Type B pancreatic cell (in vitro differentiated cells): Measurements from ENCODE around the gene E2F4. TPM values are rescaled to one million over a fixed set of nuclear protein-coding genes. Genes with fewer than 3 reads are reported as not detected.

Experiments used
- DNase-seq: peaks from one replicate; pipeline ENCODE4 v3.0.0; 2021; ENCODE audit warnings: mixed read lengths; ENCODE audit not compliant: unreplicated experiment; ENCODE audit errors: extremely low spot score
- H3K27ac Mint-ChIP-seq: 2 replicates; pipeline ENCODE4 v1.8.0; 2021; ENCODE audit warnings: mild to moderate bottlenecking, mixed read lengths
- H3K27me3 Mint-ChIP-seq: 2 replicates; pipeline ENCODE4 v1.8.0; 2021; ENCODE audit warnings: mixed read lengths
- H3K36me3 Mint-ChIP-seq: 2 replicates; pipeline ENCODE4 v1.8.0; 2021; ENCODE audit warnings: mixed read lengths
- H3K4me1 Mint-ChIP-seq: one replicate; pipeline ENCODE4 v1.8.0; 2021; ENCODE audit warnings: mixed read lengths; ENCODE audit not compliant: unreplicated experiment
- H3K4me3 Mint-ChIP-seq: 2 replicates; pipeline ENCODE4 v1.8.0; 2021; ENCODE audit warnings: mild to moderate bottlenecking, mixed read lengths
- H3K9me3 Mint-ChIP-seq: 2 replicates; pipeline ENCODE4 v1.8.0; 2021; ENCODE audit warnings: mixed read lengths
- total RNA-seq: library from RNA; stranded (reverse); gene quantifications from 2 replicates; pipeline ENCODE4 v1.2.1, GENCODE V29; 2021; ENCODE audit warnings: low replicate concordance
- TF ChIP-seq, protein P1 (sequence below): fragments of 200-600 bp; sonication (generic); conservative IDR thresholded peaks from 2 replicates; pipeline ENCODE4 v1.5.0; 2021; ENCODE audit warnings: antibody characterized with exemption, mild to moderate bottlenecking

The E2F4 gene
- total RNA-seq, 1 donor from 2014 or later, result 84.5 TPM

DNA sequence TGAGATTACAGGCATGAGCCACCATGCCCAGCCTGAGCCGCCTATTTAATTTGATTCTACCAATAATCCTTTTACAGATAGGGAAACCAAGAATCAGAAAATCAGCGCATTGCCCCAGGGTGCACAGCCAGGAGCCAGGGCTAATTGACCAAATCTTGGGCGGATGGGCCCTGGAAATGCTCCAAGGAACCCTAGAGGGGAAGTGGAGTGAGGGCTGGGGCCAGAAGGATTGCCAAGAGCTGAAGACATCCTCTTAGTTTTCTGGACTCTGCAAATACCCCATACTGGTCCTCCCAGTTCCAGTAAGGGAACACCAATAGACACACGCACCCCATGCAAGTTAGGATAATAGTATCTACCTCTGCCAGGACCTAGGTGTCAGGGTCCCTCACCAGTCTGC is 51.5 kb downstream of the E2F4 start:
- TF ChIP-seq, protein P1, sequence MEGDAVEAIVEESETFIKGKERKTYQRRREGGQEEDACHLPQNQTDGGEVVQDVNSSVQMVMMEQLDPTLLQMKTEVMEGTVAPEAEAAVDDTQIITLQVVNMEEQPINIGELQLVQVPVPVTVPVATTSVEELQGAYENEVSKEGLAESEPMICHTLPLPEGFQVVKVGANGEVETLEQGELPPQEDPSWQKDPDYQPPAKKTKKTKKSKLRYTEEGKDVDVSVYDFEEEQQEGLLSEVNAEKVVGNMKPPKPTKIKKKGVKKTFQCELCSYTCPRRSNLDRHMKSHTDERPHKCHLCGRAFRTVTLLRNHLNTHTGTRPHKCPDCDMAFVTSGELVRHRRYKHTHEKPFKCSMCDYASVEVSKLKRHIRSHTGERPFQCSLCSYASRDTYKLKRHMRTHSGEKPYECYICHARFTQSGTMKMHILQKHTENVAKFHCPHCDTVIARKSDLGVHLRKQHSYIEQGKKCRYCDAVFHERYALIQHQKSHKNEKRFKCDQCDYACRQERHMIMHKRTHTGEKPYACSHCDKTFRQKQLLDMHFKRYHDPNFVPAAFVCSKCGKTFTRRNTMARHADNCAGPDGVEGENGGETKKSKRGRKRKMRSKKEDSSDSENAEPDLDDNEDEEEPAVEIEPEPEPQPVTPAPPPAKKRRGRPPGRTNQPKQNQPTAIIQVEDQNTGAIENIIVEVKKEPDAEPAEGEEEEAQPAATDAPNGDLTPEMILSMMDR, result no peak
- H3K27ac Mint-ChIP-seq, result no peak overlapping the region
- H3K36me3 Mint-ChIP-seq, result no peaks in the 10 kb centered on the region
- no peak for DNase-seq
- H3K4me3 Mint-ChIP-seq, result no peak overlapping the region
- peaks cover 18% of the 10 kb centered on the region for H3K4me1 Mint-ChIP-seq
- no peaks in the 10 kb centered on the region for H3K9me3 Mint-ChIP-seq
- peaks cover 10% of the 10 kb centered on the region for H3K27me3 Mint-ChIP-seq

DNA sequence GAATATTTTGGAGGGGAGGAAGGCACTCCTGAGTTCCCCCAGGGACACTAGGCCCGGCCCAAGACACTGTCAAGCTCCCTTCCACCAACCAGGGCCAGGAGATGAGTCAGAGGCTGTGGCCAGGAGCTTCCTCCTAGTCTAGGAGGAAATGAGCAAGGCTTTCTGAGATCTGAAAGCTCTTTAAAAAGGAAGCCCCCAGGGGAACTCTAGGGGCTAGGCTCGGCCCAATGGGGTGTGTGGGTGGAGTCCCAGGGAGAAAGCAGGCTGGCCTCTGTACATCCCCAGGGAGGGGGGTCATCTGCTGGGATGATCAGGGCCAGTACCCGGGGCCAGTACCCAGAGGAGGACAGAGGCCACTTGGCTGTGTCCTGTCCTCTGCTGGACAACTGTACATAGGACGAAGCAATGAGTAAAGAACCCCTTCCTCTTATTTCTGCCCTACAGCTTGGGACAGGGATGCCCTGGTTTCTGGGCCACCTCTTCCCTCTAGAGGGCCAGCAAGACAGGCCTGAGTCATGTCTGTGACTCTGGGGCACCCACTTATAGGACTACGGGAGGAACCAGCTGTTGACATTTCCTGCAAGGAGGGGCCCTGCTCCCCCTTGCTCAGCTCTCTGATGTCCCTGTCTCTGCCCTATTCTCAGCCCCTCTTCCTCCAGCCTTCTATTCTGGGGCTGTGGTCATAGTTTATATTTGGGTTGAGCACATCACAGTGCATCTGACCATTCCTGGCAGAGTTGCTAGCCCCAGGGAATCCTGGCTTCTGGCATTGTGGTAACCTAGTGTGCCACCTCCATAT is 52.6 kb downstream of the E2F4 start:
- H3K36me3 Mint-ChIP-seq, result no peaks in the 10 kb centered on the region
- H3K9me3 Mint-ChIP-seq, result no peaks in the 10 kb centered on the region
- DNase-seq, result no peak
- TF ChIP-seq, protein P1, result no peak
- peaks cover 16% of the 10 kb centered on the region for H3K27me3 Mint-ChIP-seq
- H3K4me1 Mint-ChIP-seq, result peaks cover 22% of the 10 kb centered on the region
- H3K4me3 Mint-ChIP-seq, result peak overlapping the region; percentile 84
- peak overlapping the region; percentile 89 for H3K27ac Mint-ChIP-seq

DNA sequence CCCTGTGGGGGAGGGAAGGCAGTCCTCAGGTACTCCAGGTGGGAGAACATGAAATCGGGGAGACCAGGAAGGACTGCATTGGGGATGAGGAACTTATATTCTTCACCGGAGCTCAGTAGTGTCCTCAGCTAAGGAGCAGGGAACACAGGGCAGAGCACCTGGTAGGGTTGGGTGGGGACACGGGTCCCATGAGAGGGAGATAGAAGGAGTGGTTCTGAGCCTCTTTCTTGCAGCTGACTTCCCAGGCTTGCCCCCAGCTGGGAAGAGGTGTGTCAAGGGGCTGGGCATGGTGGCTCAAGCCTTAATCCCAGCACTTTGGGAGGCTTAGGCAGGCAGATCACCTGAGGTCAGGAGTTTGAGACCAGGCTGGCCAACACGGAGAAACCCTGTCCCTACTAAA is 53.2 kb downstream of the E2F4 start:
- H3K4me1 Mint-ChIP-seq, result peaks cover 28% of the 10 kb centered on the region
- TF ChIP-seq, protein P1, result no peak
- H3K4me3 Mint-ChIP-seq, result peak overlapping the region; percentile 84

DNA sequence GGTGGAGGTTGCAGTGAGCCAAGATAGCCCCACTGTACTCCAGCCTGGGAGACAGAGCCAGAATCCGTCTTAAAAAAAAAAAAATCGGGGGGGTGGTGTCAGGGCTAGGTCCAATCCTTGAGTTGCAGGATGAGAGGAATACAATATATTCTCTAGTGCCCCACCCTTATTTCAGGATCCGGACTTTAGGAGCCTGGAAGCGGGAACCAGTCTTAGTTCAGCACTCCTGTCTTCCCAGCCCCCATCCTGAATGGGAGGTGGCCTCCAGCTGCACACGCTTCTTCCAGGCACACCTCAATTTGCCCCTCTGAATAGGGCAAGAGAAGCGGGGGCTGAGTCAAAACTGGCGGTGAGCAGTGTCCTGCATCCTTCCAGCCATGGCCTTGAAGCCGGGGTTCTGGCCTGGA is 53.7 kb downstream of the E2F4 start:
- H3K36me3 Mint-ChIP-seq, result no peaks in the 10 kb centered on the region
- H3K9me3 Mint-ChIP-seq, result no peaks in the 10 kb centered on the region
- peak overlapping the region; percentile 84 for H3K4me3 Mint-ChIP-seq
- no peak for DNase-seq
- H3K27me3 Mint-ChIP-seq, result peaks cover 27% of the 10 kb centered on the region
- H3K4me1 Mint-ChIP-seq, result peaks cover 31% of the 10 kb centered on the region
- H3K27ac Mint-ChIP-seq, result peak overlapping the region; percentile 89
- TF ChIP-seq, protein P1, result no peak

More for the DNA sequence above, 53.2 kb downstream of the E2F4 start:
- H3K27ac Mint-ChIP-seq, result peak overlapping the region; percentile 89
- H3K36me3 Mint-ChIP-seq, result no peaks in the 10 kb centered on the region
- no peaks in the 10 kb centered on the region for H3K9me3 Mint-ChIP-seq
- no peak for DNase-seq
- H3K27me3 Mint-ChIP-seq, result peaks cover 22% of the 10 kb centered on the region

DNA sequence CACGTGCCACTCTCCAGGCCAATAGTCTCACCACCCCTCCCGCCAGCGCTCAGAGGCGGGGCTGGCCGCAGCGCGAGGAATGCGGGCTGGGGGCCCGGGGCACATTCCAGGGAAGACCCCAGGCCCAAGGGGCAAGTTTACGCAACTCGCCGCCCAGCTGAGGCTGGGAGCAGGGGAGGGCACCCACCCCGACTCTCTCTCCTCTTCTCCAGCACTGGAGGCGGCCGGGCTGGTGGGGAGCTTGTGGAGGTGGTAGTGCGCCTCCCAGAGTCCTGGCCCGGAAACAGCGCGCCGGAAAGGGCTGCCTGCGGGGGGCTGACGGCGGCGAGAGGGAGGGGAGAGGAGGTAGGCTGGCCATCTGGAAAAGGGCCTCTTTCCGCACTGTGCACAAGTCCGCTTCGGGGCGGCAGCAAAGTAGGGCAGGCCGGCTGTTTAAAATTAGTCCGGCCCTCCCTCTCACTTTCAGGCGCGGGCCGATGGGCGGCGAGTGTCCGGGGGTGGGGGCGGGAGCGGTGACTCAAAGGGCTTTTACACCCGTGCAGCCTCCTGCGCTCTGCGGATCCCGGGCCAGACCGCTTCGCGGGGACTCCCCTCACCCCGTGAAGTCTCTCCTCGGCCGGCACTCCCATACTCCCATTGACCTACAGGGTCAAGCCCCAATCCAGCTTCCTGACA is 54.3 kb downstream of the E2F4 start:
- no peaks in the 10 kb centered on the region for H3K9me3 Mint-ChIP-seq
- TF ChIP-seq, protein P1, result peak; percentile 55
- H3K27ac Mint-ChIP-seq, result peak overlapping the region; percentile 89
- H3K4me1 Mint-ChIP-seq, result peaks cover 31% of the 10 kb centered on the region
- peak overlapping the region; percentile 84 for H3K4me3 Mint-ChIP-seq
- no peaks in the 10 kb centered on the region for H3K36me3 Mint-ChIP-seq
- peak; percentile 89 for DNase-seq
- peaks cover 32% of the 10 kb centered on the region for H3K27me3 Mint-ChIP-seq
